B cell (primary cell): ENCODE measurements around the gene EBF3. TPM values are rescaled to one million over a fixed set of nuclear protein-coding genes. Genes with fewer than 3 reads are reported as not detected.

Experiments used
- ATAC-seq: fragments of 200-7000 bp; cut with Tn5 transposase; one replicate; pipeline ENCODE4 v1.10.0; 2021; ENCODE audit warnings: low read depth, mild to moderate bottlenecking, moderate number of reproducible peaks, moderate library complexity
- CTCF ChIA-PET: fragments of 350-600 bp; sonication (Branson Sonifier 250); formaldehyde crosslinking; loops from one replicate; lab custom pipeline; 2021; ENCODE audit warnings: antibody characterized with exemption, inconsistent platforms; lab: Charles Lee
- POLR2A ChIA-PET: fragments of 350-600 bp; sonication (Branson Sonifier 250); formaldehyde crosslinking; loops from one replicate; lab custom pipeline; 2021; ENCODE audit warnings: antibody characterized with exemption; lab: Charles Lee
- DNase-seq: peaks from one replicate; pipeline ENCODE4 v3.0.0; 2013
- H2AFZ ChIP-seq: 2 replicates; pipeline ENCODE4 v1.6.1; 2012; ENCODE audit warnings: mild to moderate bottlenecking, low read depth, low read length; ENCODE audit not compliant: insufficient read depth, poor library complexity, severe bottlenecking
- H3K27ac ChIP-seq, 2 donors: 1 replicate in 1 of 2; 2 replicates in 1 of 2; pipeline ENCODE4 v1.5.1; 2012 to 2013; ENCODE audit warnings: low read length in 2 of 2, mild to moderate bottlenecking in 2 of 2, moderate library complexity in 1 of 2
- H3K27me3 ChIP-seq, 4 experiments: fragments of 200-600 bp in 1 of 4; sonication (generic) in 1 of 4; replicated peaks in 1 of 4; 1 replicate in 2 of 4; 2 replicates in 2 of 4; pipeline versions ENCODE4 v1.6.1 to v1.7.0; 2013 to 2016; ENCODE audit warnings: low read length in 3 of 4, mild to moderate bottlenecking in 2 of 4, mixed read lengths in 1 of 4, moderate library complexity in 1 of 4; ENCODE audit not compliant: insufficient read depth in 4 of 4, control insufficient read depth in 3 of 4; ENCODE audit errors: control extremely low read depth in 1 of 4
- H3K36me3 ChIP-seq, 2 experiments: replicated peaks in 1 of 2; 1 replicate in 1 of 2; 2 replicates in 1 of 2; pipeline versions ENCODE4 v1.6.1 to v1.7.1; 2013; ENCODE audit warnings: low read length in 1 of 2; ENCODE audit not compliant: insufficient read depth in 2 of 2, control insufficient read depth in 1 of 2; ENCODE audit errors: control extremely low read depth in 1 of 2, extremely low read depth in 1 of 2
- H3K4me1 ChIP-seq, 2 donors: fragments of 200-600 bp in 1 of 2; sonication (generic) in 1 of 2; 1 replicate in 1 of 2; 2 replicates in 1 of 2; pipeline versions ENCODE4 v1.5.1 to v1.6.1; 2013 to 2017; ENCODE audit warnings: low read length in 2 of 2; ENCODE audit not compliant: control insufficient read depth in 2 of 2, insufficient read depth in 2 of 2
- H3K4me2 ChIP-seq: replicated peaks from 2 replicates; pipeline ENCODE3; 2012; ENCODE audit warnings: mild to moderate bottlenecking, low read depth, low read length; ENCODE audit not compliant: poor library complexity, severe bottlenecking
- H3K4me3 ChIP-seq, 5 experiments: fragments of 200-600 bp in 1 of 5; sonication (generic) in 1 of 5; 1 replicate in 3 of 5; 2 replicates in 2 of 5; pipeline versions ENCODE4 v1.5.1 to v1.7.0; 2011 to 2016; ENCODE audit warnings: low read length in 4 of 5, mild to moderate bottlenecking in 4 of 5, low read depth in 2 of 5, control low read depth in 1 of 5, moderate library complexity in 1 of 5; ENCODE audit not compliant: insufficient read depth in 1 of 5; ENCODE audit errors: control extremely low read depth in 1 of 5, extremely low read depth in 1 of 5
- H3K79me2 ChIP-seq: fragments of 200-600 bp; sonication (generic); one replicate; pipeline ENCODE4 v1.6.0; 2016; ENCODE audit warnings: low read length; ENCODE audit not compliant: control insufficient read depth, insufficient read depth
- H3K9ac ChIP-seq: fragments of 200-600 bp; sonication (generic); 2 replicates; pipeline ENCODE4 v1.6.1; 2017; ENCODE audit warnings: mild to moderate bottlenecking, low read length, moderate library complexity
- H3K9me3 ChIP-seq, 3 donors: one replicate each; pipeline versions ENCODE4 v1.6.1 to v1.7.1; 2013; ENCODE audit warnings: low read length in 2 of 3; ENCODE audit not compliant: control insufficient read depth in 2 of 3, insufficient read depth in 1 of 3; ENCODE audit errors: control extremely low read depth in 1 of 3
- H4K20me1 ChIP-seq: 2 replicates; pipeline ENCODE4 v1.6.0; 2012; ENCODE audit warnings: mild to moderate bottlenecking, low read length; ENCODE audit not compliant: insufficient read depth, control insufficient read depth, poor library complexity, severe bottlenecking
- H3K27ac Mint-ChIP-seq: one replicate; pipeline ENCODE4 v1.8.0; 2021; ENCODE audit warnings: mixed read lengths
- H3K27me3 Mint-ChIP-seq: one replicate; pipeline ENCODE4 v1.8.0; 2021; ENCODE audit warnings: mixed read lengths
- H3K4me1 Mint-ChIP-seq: one replicate; pipeline ENCODE4 v1.8.0; 2021; ENCODE audit warnings: mixed read lengths
- H3K4me3 Mint-ChIP-seq: one replicate; pipeline ENCODE4 v1.8.0; 2021; ENCODE audit warnings: mixed read lengths
- H3K9me3 Mint-ChIP-seq: one replicate; pipeline ENCODE4 v1.8.0; 2022; ENCODE audit warnings: mixed read lengths; ENCODE audit not compliant: insufficient read depth
- EZH2 ChIP-seq: IDR thresholded peaks from 2 replicates; pipeline ENCODE4 v1.6.1; 2012; ENCODE audit warnings: borderline replicate concordance, low read depth, mild to moderate bottlenecking, moderate library complexity, low read length; ENCODE audit not compliant: insufficient read depth, poor library complexity, severe bottlenecking
- WGBS: methylation state at CpG from one replicate; pipeline ENCODE4 v1.1.5; 2013; ENCODE audit warnings: missing lambda C conversion rate; ENCODE audit not compliant: insufficient coverage; 5-methylcytosine and 5-hydroxymethylcytosine counted together
- intact Hi-C: fragments of 100-400 bp; cut with micrococcal nuclease; formaldehyde crosslinking; loops from one replicate; pipeline ENCODE4 v1.10.0; 2022
- polyA plus RNA-seq: library from polyadenylated mRNA; depleted of rRNA; stranded (reverse); fragments of >200 nt; gene quantifications from 2 replicates; pipeline ENCODE4 v1.2.3, GENCODE V29; 2012
- total RNA-seq, 2 donors: library from RNA; stranded (reverse); fragments of 120-200 nt in 1 of 2; gene quantifications; 1 replicate in 1 of 2; 2 replicates in 1 of 2; pipeline versions ENCODE4 v1.2.3 to v1.2.4, GENCODE V29; 2013 to 2022
- TF ChIP-seq, protein P1 (sequence below): fragments of 200-600 bp; IDR thresholded peaks from one replicate; pipeline ENCODE4 v1.8.0; 2022; ENCODE audit warnings: antibody characterized with exemption, mild to moderate bottlenecking

Gene EBF3
- total and polyA plus RNA-seq, 2 donors (not counting 1 experiment from before 2014, with no cell fraction given), result not detected

DNA sequence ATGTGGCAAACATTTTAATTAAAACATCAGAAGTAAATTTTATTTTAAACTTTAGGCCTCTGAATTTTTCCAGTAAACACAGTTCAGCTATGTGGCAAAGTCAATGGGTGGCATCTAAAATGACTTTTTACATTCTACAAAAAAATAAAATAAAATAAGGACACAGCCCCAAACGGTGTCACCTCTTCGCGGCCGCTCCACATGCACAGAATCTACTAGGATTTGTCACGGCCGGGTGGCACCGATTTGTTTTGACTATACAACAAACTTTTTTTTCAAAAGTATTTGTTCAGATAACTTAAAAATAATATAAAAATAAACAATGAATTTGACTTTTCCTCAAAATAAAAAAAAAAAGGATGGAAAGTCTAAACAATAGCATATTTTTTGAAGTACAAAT is 127.8 kb downstream of the EBF3 start:
- intact Hi-C loops, result no loop called here
- CTCF ChIA-PET, result no interaction called here
- ATAC-seq, result no peak

DNA sequence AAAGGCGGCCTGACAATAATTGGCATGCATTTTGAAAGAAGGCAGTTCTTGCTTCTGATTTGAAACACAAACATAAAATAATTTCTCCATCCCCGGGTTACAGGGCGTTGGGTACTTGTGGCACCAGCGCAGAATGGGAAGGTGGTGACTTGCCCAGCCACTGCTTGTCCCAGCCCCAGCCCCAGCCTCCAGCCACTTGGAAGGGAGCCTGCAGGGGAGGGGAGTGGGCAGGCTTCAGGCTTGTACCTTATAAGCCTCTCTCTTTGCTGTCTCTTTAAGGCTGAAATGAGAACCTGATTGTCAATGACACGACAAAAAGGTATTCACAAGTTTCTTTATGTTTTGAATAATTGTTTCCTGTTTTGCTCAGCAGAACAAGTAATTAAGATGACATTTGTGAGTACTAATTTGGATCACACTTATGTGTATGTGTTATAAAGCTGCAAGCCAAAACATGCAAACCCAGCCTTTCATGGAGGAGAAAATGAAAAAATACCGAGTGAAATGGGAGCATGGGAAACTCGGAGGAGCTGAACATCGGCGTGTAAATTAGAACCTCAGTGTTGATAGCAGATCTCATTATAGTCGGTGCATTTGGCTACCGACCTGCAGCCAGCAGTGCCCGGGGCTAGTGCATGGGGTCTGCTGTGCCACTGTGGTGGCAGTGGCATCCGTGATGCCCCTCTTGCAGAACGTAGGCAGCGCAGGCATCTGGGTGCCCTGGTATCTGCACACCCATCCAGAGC is 129.9 kb downstream of the EBF3 start:
- Histone ChIP-seq H3K4me3 (no peak overlapping the region), H3K36me3 (no peaks in the 10 kb centered on the region), H3K9me3 (peaks cover 0 to 5% (median 0%) of the 10 kb centered on the region in 3 donors), H3K27ac (no peak overlapping the region), H3K9ac (no peak overlapping the region), H3K79me2 (no peaks in the 10 kb centered on the region), H4K20me1 (no peaks in the 10 kb centered on the region), H3K27me3 (no peaks in the 10 kb centered on the region), H3K4me1 (no peaks in the 10 kb centered on the region), H3K4me2 (no peak overlapping the region), H2AFZ (no peak overlapping the region)
- POLR2A ChIA-PET, result no interaction called here
- Mint-ChIP-seq H3K27me3 (no peaks in the 10 kb centered on the region), H3K4me1 (no peaks in the 10 kb centered on the region), H3K4me3 (no peak overlapping the region), H3K9me3 (no peaks in the 10 kb centered on the region), H3K27ac (no peak overlapping the region)
- ATAC-seq, result no peak
- TF ChIP-seq, protein P1, sequence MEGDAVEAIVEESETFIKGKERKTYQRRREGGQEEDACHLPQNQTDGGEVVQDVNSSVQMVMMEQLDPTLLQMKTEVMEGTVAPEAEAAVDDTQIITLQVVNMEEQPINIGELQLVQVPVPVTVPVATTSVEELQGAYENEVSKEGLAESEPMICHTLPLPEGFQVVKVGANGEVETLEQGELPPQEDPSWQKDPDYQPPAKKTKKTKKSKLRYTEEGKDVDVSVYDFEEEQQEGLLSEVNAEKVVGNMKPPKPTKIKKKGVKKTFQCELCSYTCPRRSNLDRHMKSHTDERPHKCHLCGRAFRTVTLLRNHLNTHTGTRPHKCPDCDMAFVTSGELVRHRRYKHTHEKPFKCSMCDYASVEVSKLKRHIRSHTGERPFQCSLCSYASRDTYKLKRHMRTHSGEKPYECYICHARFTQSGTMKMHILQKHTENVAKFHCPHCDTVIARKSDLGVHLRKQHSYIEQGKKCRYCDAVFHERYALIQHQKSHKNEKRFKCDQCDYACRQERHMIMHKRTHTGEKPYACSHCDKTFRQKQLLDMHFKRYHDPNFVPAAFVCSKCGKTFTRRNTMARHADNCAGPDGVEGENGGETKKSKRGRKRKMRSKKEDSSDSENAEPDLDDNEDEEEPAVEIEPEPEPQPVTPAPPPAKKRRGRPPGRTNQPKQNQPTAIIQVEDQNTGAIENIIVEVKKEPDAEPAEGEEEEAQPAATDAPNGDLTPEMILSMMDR, result no peak
- no peak for TF ChIP-seq EZH2
- 85% methylated on average over 12 of the region's 15 CpGs for WGBS
- CTCF ChIA-PET, result no interaction called here
- DNase-seq, result no peak
- intact Hi-C loops, result no loop called here

More for the DNA sequence above, 127.8 kb downstream of the EBF3 start:
- Histone ChIP-seq H3K4me1 (no peaks in the 10 kb centered on the region), H3K9ac (no peak overlapping the region), H3K27me3 (no peaks in the 10 kb centered on the region), H4K20me1 (no peaks in the 10 kb centered on the region), H3K79me2 (no peaks in the 10 kb centered on the region), H3K27ac (no peak overlapping the region), H3K4me2 (no peak overlapping the region), H3K36me3 (no peaks in the 10 kb centered on the region), H3K4me3 (no peak overlapping the region), H2AFZ (no peak overlapping the region), H3K9me3 (peaks cover 0 to 21% (median 0%) of the 10 kb centered on the region in 3 donors)
- Mint-ChIP-seq H3K4me1 (no peaks in the 10 kb centered on the region), H3K27ac (no peak overlapping the region), H3K9me3 (no peaks in the 10 kb centered on the region), H3K27me3 (no peaks in the 10 kb centered on the region), H3K4me3 (no peak overlapping the region)
- WGBS, result no CpG with 5 or more reads among the region's 7 CpGs
- TF ChIP-seq EZH2, result no peak
- TF ChIP-seq, protein P1, result no peak
- POLR2A ChIA-PET, result no interaction called here
- no peak for DNase-seq
